Measurements from ENCODE around the gene S100A3. TPM values are rescaled to one million over a fixed set of nuclear protein-coding genes. Genes with fewer than 3 reads are reported as not detected.

S100A3 gene
- total and polyA plus RNA-seq, 2 of the 13 experiments (the other 11 are each of a cell fraction or from before 2014, with no cell fraction given): 2.5 to 4.5 TPM

GRCh38 chr1:153566414-153567371, 17.6 kb upstream of the S100A3 start (continued):
- TF ChIP-seq ZNF510 (CRISPR knock-in tag; IDR thresholded peaks at IDR 0.05; ENCODE audit: low read depth): no peak
- TF ChIP-seq ZNF550 (CRISPR knock-in tag; IDR thresholded peaks at IDR 0.05; ENCODE audit: borderline replicate concordance): 0 out of 2 replicates have a peak, but pooled peaks have one; percentile 55
- peak; percentile 32 for TF ChIP-seq HNRNPK (IDR thresholded peaks at IDR 0.05; ENCODE audit: low read depth, low read length, poor library complexity, severe bottlenecking)
- TF ChIP-seq BRD4 (CRISPR knock-in tag; IDR thresholded peaks at IDR 0.05): peak; percentile 36; the same call in 1 of the 2 replicates
- TF ChIP-seq MAZ (IDR thresholded peaks at IDR 0.05; ENCODE audit: borderline replicate concordance, low read depth, low read length): 0 out of 2 replicates have a peak, but pooled peaks have one; percentile 55
- peak; percentile 41; the same call in 1 of the 2 replicates for TF ChIP-seq MAZ (CRISPR knock-in tag; IDR thresholded peaks at IDR 0.05; ENCODE audit: low read depth)
- TF ChIP-seq SMARCE1 (IDR thresholded peaks at IDR 0.05; ENCODE audit: borderline replicate concordance): no peak
- TF ChIP-seq TSC22D2 (CRISPR knock-in tag; IDR thresholded peaks at IDR 0.05; ENCODE audit: borderline replicate concordance): no peak
- TF ChIP-seq ZNF296 (CRISPR knock-in tag; conservative IDR thresholded peaks at IDR 0.05): no peak
- no peak for TF ChIP-seq CEBPG (CRISPR knock-in tag; IDR thresholded peaks at IDR 0.05)
- no peak for TF ChIP-seq ZHX1 (CRISPR knock-in tag; IDR thresholded peaks at IDR 0.05; ENCODE audit: low read depth)
- TF ChIP-seq MZF1 (CRISPR knock-in tag; IDR thresholded peaks at IDR 0.05; ENCODE audit: borderline replicate concordance): no peak
- TF ChIP-seq KLF16 (CRISPR knock-in tag; IDR thresholded peaks at IDR 0.05): no peak
- no peak for TF ChIP-seq ZNF326 (CRISPR knock-in tag; IDR thresholded peaks at IDR 0.05; ENCODE audit: borderline replicate concordance)
- no peak for TF ChIP-seq ZNF33B (CRISPR knock-in tag; IDR thresholded peaks at IDR 0.05)
- no peak for TF ChIP-seq CSRNP1 (CRISPR knock-in tag; IDR thresholded peaks at IDR 0.05)
- no peak for TF ChIP-seq ZBTB49 (CRISPR knock-in tag; IDR thresholded peaks at IDR 0.05; ENCODE audit: borderline replicate concordance)
- TF ChIP-seq ZNF740 (CRISPR knock-in tag; IDR thresholded peaks at IDR 0.05): peak; percentile 29; the same call in 1 of the 2 replicates
- TF ChIP-seq ZNF616 (CRISPR knock-in tag; IDR thresholded peaks at IDR 0.05; ENCODE audit: low read depth): no peak
- no peak for TF ChIP-seq ZBTB14 (CRISPR knock-in tag; IDR thresholded peaks at IDR 0.05)

All from HepG2 (cell line).